OCI-LY1 (cell line): ENCODE measurements around the gene ALOX5AP.

Experiments
- H2AFZ ChIP-seq: fragments of 200-600 bp; sonication (generic), shearing (Covaris generic); 2 replicates; pipeline ENCODE4 v1.6.0; 2014; ENCODE audit warnings: antibody characterized with exemption, mild to moderate bottlenecking, low read length
- H3F3A ChIP-seq: fragments of 200-600 bp; sonication (generic), shearing (Covaris generic); 2 replicates; pipeline ENCODE4 v1.6.0; 2014; ENCODE audit warnings: mild to moderate bottlenecking, antibody characterized with exemption, low read length, moderate library complexity; ENCODE audit not compliant: insufficient read depth
- H3K27ac ChIP-seq: fragments of 200-600 bp; sonication (generic); 2 replicates; pipeline ENCODE4 v1.5.1; 2014; ENCODE audit warnings: low read length, mixed run types, mild to moderate bottlenecking, low read depth; ENCODE audit not compliant: poor library complexity, severe bottlenecking
- H3K27me3 ChIP-seq: fragments of 200-600 bp; sonication (generic); 2 replicates; pipeline ENCODE4 v1.6.0; 2014; ENCODE audit warnings: antibody characterized with exemption, mild to moderate bottlenecking, low read length, moderate library complexity; ENCODE audit not compliant: insufficient read depth
- H3K36me3 ChIP-seq: fragments of 200-600 bp; sonication (generic); 2 replicates; pipeline ENCODE4 v1.6.1; 2014; ENCODE audit warnings: mild to moderate bottlenecking, antibody characterized with exemption, low read length, moderate library complexity, mixed read lengths; ENCODE audit not compliant: insufficient read depth
- H3K4me1 ChIP-seq: fragments of 200-600 bp; sonication (generic); 2 replicates; pipeline ENCODE4 v1.5.1; 2014; ENCODE audit warnings: mild to moderate bottlenecking, low read length, moderate library complexity; ENCODE audit not compliant: insufficient read depth, severe bottlenecking
- H3K4me2 ChIP-seq: fragments of 200-600 bp; sonication (generic), shearing (Covaris generic); 2 replicates; pipeline ENCODE4 v1.6.1; 2014; ENCODE audit warnings: low read length
- H3K4me3 ChIP-seq: fragments of 200-600 bp; sonication (generic); 2 replicates; pipeline ENCODE4 v1.5.1; 2014; ENCODE audit warnings: low read length, low read depth, mild to moderate bottlenecking, mixed read lengths; ENCODE audit not compliant: poor library complexity, severe bottlenecking
- H3K79me2 ChIP-seq: fragments of 200-600 bp; shearing (Covaris generic); 2 replicates; pipeline ENCODE4 v1.6.1; 2016; ENCODE audit warnings: mixed run types, low read length, mixed read lengths; ENCODE audit not compliant: insufficient read depth
- H3K9ac ChIP-seq: fragments of 200-600 bp; sonication (generic), shearing (Covaris generic); 2 replicates; pipeline ENCODE4 v1.6.1; 2014; ENCODE audit warnings: mild to moderate bottlenecking, low read length, mixed read lengths
- H3K9me2 ChIP-seq: fragments of 200-600 bp; sonication (generic), shearing (Covaris generic); 2 replicates; pipeline ENCODE4 v1.6.1; 2014; ENCODE audit warnings: low read depth, mild to moderate bottlenecking, low read length, mixed read lengths
- H3K9me3 ChIP-seq: fragments of 200-600 bp; shearing (Covaris generic); 2 replicates; pipeline ENCODE4 v1.6.1; 2014; ENCODE audit warnings: low read length, mixed read lengths
- H4K20me1 ChIP-seq: fragments of 200-600 bp; sonication (generic), shearing (Covaris generic); 2 replicates; pipeline ENCODE4 v1.6.0; 2016; ENCODE audit warnings: mild to moderate bottlenecking, low read length; ENCODE audit not compliant: insufficient read depth
- CTCF ChIP-seq: fragments of 200-600 bp; sonication (generic), shearing (Covaris generic); IDR thresholded peaks from 2 replicates; pipeline ENCODE4 v1.5.1; 2017; ENCODE audit warnings: mild to moderate bottlenecking, antibody characterized with exemption, low read length, moderate library complexity, mixed read lengths
- EZH2 ChIP-seq: fragments of 200-600 bp; sonication (generic), shearing (Covaris generic); IDR thresholded peaks from 2 replicates; pipeline ENCODE4 v1.8.0; 2017; ENCODE audit warnings: borderline replicate concordance, mixed run types, mild to moderate bottlenecking, antibody characterized with exemption, low read length, moderate library complexity, mixed read lengths

ALOX5AP gene

DNA sequence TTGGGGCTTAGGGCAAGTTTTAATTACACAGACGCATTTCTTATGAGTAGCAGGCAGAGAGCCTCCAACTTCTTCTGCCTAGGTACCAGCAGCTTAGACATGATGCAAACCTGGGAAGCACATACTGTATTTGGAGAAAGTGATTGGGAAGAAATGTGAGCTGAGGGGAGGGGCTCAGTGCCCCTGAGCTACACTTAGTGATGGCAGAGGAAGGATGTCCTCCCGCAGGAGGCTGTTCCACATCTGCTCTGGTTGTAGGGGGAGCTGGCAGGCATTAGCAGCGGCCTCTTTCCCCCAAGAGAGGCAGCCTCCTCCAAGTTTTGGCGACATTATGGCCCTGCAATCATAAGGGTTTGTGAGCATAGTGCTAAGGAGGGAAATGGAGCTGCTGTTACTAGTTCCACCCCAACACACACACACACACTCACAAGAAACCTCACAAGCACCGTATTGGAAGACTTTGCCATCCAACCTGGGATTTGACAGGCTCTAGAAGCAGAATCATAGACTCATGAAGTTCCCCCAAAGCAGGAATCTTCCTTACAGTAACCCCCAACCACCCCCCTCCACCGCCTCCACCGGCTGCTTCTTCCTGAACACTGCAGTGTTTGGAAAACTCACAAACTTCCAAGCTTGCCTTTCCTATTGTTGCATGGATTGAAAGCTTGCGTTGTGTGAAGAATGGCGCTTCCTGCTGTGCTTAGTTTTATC lies 3.3 kb downstream of the ALOX5AP start:
- no peaks in the 10 kb centered on the region for H3K9me3 ChIP-seq
- no peaks in the 10 kb centered on the region for H3K9me2 ChIP-seq
- H3K79me2 ChIP-seq = peaks cover 9% of the 10 kb centered on the region
- peaks cover 77% of the 10 kb centered on the region for H3K4me1 ChIP-seq
- H3K27ac ChIP-seq = peak overlapping the region; percentile 85
- H3F3A ChIP-seq = no peaks in the 10 kb centered on the region
- H3K4me2 ChIP-seq = peak overlapping the region; percentile 94
- no peak overlapping the region for H2AFZ ChIP-seq
- H3K9ac ChIP-seq = peak overlapping the region; percentile 72; the same call in 1 of the 2 replicates
- H3K27me3 ChIP-seq = no peaks in the 10 kb centered on the region
- no peaks in the 10 kb centered on the region for H4K20me1 ChIP-seq
- TF ChIP-seq CTCF (no peak), EZH2 (no peak)
- H3K4me3 ChIP-seq = peak overlapping the region; percentile 68
- peaks cover 9% of the 10 kb centered on the region for H3K36me3 ChIP-seq

DNA sequence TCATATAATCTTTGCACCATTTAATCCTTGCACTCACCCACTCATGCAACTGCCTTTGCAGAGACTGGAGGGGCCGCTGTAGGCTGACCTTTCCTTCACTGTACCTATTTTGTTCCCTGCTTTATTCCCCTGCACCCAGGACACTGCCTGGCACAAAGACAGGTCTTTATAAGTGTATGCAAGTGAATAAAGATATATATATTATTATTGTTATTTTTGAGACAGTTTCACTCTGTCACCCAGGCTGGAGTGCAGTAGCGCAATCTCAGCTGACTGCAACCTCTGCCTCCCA lies 3.8 kb downstream of the ALOX5AP start:
- H2AFZ ChIP-seq = no peak overlapping the region
- H3K9me3 ChIP-seq = no peaks in the 10 kb centered on the region
- H3K9me2 ChIP-seq = no peaks in the 10 kb centered on the region
- TF ChIP-seq CTCF (no peak), EZH2 (no peak)
- no peak overlapping the region; the same call in 1 of the 2 replicates for H3K4me2 ChIP-seq
- no peaks in the 10 kb centered on the region for H3F3A ChIP-seq
- peaks cover 14% of the 10 kb centered on the region for H3K36me3 ChIP-seq
- H3K4me1 ChIP-seq = peaks cover 79% of the 10 kb centered on the region
- no peak overlapping the region for H3K9ac ChIP-seq
- H4K20me1 ChIP-seq = no peaks in the 10 kb centered on the region
- H3K4me3 ChIP-seq = no peak overlapping the region
- no peaks in the 10 kb centered on the region for H3K27me3 ChIP-seq
- peaks cover 9% of the 10 kb centered on the region for H3K79me2 ChIP-seq
- no peak overlapping the region for H3K27ac ChIP-seq

DNA sequence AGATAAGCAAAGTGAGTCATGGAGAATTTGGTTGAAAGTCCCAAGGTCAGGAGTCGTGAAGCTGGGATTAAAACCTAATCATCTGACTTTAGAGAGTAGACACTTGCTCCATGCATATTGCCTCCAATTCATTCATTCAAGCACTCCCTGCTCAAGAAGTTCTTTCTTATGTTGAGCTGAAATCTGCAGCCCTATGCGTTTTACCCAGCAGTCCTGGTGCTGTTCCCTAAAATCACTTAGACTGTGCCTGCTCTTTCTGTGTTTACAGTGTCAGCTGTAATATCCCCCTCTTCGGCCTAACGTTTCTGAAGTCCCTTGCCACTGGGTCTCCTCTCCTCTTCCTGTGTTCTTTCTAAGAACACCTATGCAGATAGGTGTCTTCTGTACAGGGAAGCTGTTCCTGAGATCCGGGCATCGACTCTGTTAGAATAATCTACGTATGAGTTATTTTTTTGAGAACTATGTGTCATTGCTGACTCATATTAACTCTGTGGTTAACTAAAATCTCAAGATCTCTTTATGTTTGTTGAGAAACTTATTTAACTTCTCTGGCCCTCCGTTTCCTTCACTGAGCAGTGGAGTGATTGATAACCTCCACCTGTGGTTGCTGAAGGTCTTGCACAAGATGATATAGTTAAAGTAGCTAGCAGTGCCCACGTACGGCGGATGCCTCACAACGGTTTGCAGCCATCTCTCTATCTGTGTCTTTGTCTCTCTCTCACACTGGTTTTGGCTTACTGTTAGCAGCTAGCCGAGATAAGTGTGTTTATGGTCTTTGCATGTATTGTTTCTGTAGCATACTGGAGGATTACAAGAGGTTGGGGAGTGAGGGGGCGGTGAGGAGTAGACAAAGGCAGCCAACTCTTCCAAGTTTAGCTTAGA lies 4.7 kb downstream of the ALOX5AP start:
- H3K4me2 ChIP-seq = peak overlapping the region; percentile 44
- H3K9me2 ChIP-seq = no peaks in the 10 kb centered on the region
- H3K27me3 ChIP-seq = no peaks in the 10 kb centered on the region
- no peak overlapping the region for H2AFZ ChIP-seq
- TF ChIP-seq EZH2 (no peak), CTCF (no peak)
- peak overlapping the region; percentile 17 for H3K4me3 ChIP-seq
- H3K79me2 ChIP-seq = peaks cover 9% of the 10 kb centered on the region
- H3K9ac ChIP-seq = peak overlapping the region; percentile 7; the same call in 1 of the 2 replicates
- H3K9me3 ChIP-seq = no peaks in the 10 kb centered on the region
- H3K4me1 ChIP-seq = peaks cover 78% of the 10 kb centered on the region
- H3K27ac ChIP-seq = peak overlapping the region; percentile 3
- no peaks in the 10 kb centered on the region for H4K20me1 ChIP-seq
- H3K36me3 ChIP-seq = peaks cover 21% of the 10 kb centered on the region
- no peaks in the 10 kb centered on the region for H3F3A ChIP-seq
